Measurements from ENCODE around the gene ANTXR2. TPM values are rescaled to one million over a fixed set of nuclear protein-coding genes. Genes with fewer than 3 reads are reported as not detected.

Gene ANTXR2
- total and polyA plus RNA-seq, 9 of the 15 experiments (the other 6 are each of a cell fraction or from before 2014, with no cell fraction given): 10.1 to 83.8 (median 60.3) TPM

- no peaks in the 10 kb centered on the region for H3K4me1 ChIP-seq (replicated peaks in 1 of 2; ENCODE audit: control insufficient read depth in 2 of 2, insufficient read depth in 2 of 2, low read length in 2 of 2)
- no peaks in the 10 kb centered on the region for H3K79me2 ChIP-seq (ENCODE audit: control insufficient read depth, insufficient read depth, low read length)
- peaks cover 53% of the 10 kb centered on the region for H3K36me3 ChIP-seq (ENCODE audit: control insufficient read depth, insufficient read depth, low read length)
- H4K20me1 ChIP-seq (replicated peaks; ENCODE audit: control insufficient read depth, insufficient read depth, low read length): no peaks in the 10 kb centered on the region
- H3K9me3 ChIP-seq (replicated peaks; ENCODE audit: control insufficient read depth, insufficient read depth, low read depth, low read length): no peaks in the 10 kb centered on the region
- H3K9ac ChIP-seq (ENCODE audit: insufficient read depth in 1 of 2, low read depth in 2 of 2, low read length in 2 of 2): no peak overlapping the region
- ChIA-PET POLR2A (no interaction called here), CTCF (ENCODE audit: low intra/inter-chr PET ratio) (no interaction called here)
- no peak for FAIRE-seq
- no peak for DNase-seq (ENCODE audit: extremely low read depth in 1 of 4, low spot score in 3 of 4)
- 93% methylated on average over 2 of the region's 2 CpGs for WGBS (ENCODE audit: insufficient coverage, low coverage, missing lambda C conversion rate)
- no peak overlapping the region for H3K27ac ChIP-seq (ENCODE audit: extremely low read depth, low read depth, low read length)
- no peak for ATAC-seq
- H2AFZ ChIP-seq (ENCODE audit: low read depth, low read length): no peak overlapping the region
- no TSS peak for BruUV-seq (replicated peaks)
- in situ Hi-C loops (cut with MboI) (no loop called here), intact Hi-C loops (cut with micrococcal nuclease) (no loop called here)
- no peaks in the 10 kb centered on the region for H3K9me1 ChIP-seq (ENCODE audit: control insufficient read depth, insufficient read depth, low read length)
- TF ChIP-seq ZBTB8A (IDR thresholded peaks at IDR 0.05; ENCODE audit: partially characterized antibody): no peak
- no peak for TF ChIP-seq ZNF76 (CRISPR knock-in tag; IDR thresholded peaks at IDR 0.05; ENCODE audit: borderline replicate concordance)
- no peak for TF ChIP-seq STAT5A (IDR thresholded peaks at IDR 0.05; ENCODE audit: borderline replicate concordance, low read length)
- no peak for TF ChIP-seq BRCA1 (IDR thresholded peaks at IDR 0.05)
- no peak for TF ChIP-seq BRCA1 (CRISPR knock-in tag; IDR thresholded peaks at IDR 0.05)
- TF ChIP-seq GTF2F1 (IDR thresholded peaks at IDR 0.05; ENCODE audit: low read depth, low read length): no peak
- TF ChIP-seq RAD21 (CRISPR knock-in tag; conservative IDR thresholded peaks at IDR 0.05 in 1 of 2, IDR thresholded peaks at IDR 0.05 in 1 of 2): no peak
- no peak for TF ChIP-seq SAFB2 (IDR thresholded peaks at IDR 0.05; ENCODE audit: borderline replicate concordance, low read depth, low read length, severe bottlenecking)
- H3K4me3 ChIP-seq: no peak overlapping the region
- H3K4me2 ChIP-seq (ENCODE audit: insufficient read depth, low read length): no peak overlapping the region
- no peaks in the 10 kb centered on the region for H3K27me3 ChIP-seq (ENCODE audit: control insufficient read depth in 2 of 2, insufficient read depth in 2 of 2, low read length in 2 of 2)
Observed at GRCh38 chr4:79980448-79980847, 92.6 kb downstream of the ANTXR2 start.

All from K562 (cell line).